ENCODE results near the gene KIF6. TPM values are rescaled to one million over a fixed set of nuclear protein-coding genes. Genes with fewer than 3 reads are reported as not detected.

The KIF6 gene
- total and polyA plus RNA-seq, 2 of the 8 experiments (the other 6 are each of a cell fraction or from before 2014, with no cell fraction given), result 0.53 to 0.65 TPM

DNA sequence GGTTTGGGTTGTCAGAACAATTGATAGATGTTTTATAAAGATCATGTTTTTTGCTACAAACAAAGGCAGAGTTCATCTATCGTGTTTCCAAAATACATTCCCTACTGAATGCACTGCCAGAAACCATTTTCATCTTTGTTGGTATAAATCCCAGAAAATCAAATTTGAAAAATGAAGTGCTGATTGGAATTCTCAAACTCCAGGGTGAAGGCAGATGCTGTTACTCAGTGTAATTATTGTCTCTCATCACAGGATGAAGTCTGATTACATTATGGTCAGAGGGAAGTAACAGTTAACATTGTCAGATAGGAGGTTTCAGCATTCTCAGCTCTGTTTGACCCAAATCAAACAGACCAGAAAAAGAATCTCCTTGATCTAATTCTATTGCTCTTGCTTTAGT lies 204.3 kb downstream of the KIF6 start:
- Histone ChIP-seq H2BK120ac (replicated peaks; ENCODE audit: low read depth, low read length) (no peak overlapping the region), H3K4me2 (ENCODE audit: insufficient read depth in 1 of 2, low read depth in 2 of 2, low read length in 2 of 2) (no peak overlapping the region), H3K36me3 (ENCODE audit: control insufficient read depth in 2 of 4, insufficient read depth in 4 of 4, low read length in 3 of 4) (no peaks in the 10 kb centered on the region), H3K18ac (ENCODE audit: extremely low read depth, low read length) (no peak overlapping the region), H2BK15ac (ENCODE audit: low read length) (no peak overlapping the region), H3K23ac (ENCODE audit: insufficient read length) (no peak overlapping the region), H4K20me1 (replicated peaks in 1 of 2; ENCODE audit: control insufficient read depth in 1 of 2, insufficient read depth in 2 of 2, low read length in 2 of 2) (no peaks in the 10 kb centered on the region), H3K9me3 (ENCODE audit: insufficient read depth in 2 of 2, low read depth in 1 of 2, low read length in 1 of 2) (no peaks in the 10 kb centered on the region), H4K8ac (ENCODE audit: extremely low read depth, insufficient read depth, low read length) (no peak overlapping the region), H3K79me1 (ENCODE audit: low read depth, low read length) (no peaks in the 10 kb centered on the region), H2BK12ac (ENCODE audit: low read depth, low read length) (no peak overlapping the region), H3K14ac (ENCODE audit: insufficient read length) (no peak overlapping the region), H3K4me3 (ENCODE audit: extremely low read depth in 1 of 4, insufficient read depth in 2 of 4, low read depth in 3 of 4, low read length in 4 of 4) (no peak overlapping the region), H3K27ac (ENCODE audit: low read depth, low read length) (no peak overlapping the region), H2BK5ac (ENCODE audit: low read depth, low read length) (no peak overlapping the region), H3K4ac (replicated peaks; ENCODE audit: insufficient read length, low read depth, low read length) (no peak overlapping the region), H3K27me3 (replicated peaks in 1 of 4; ENCODE audit: control insufficient read depth in 3 of 4, extremely low read depth in 1 of 4, insufficient read depth in 3 of 4, low read length in 3 of 4) (no peaks in the 10 kb centered on the region), H2AFZ (ENCODE audit: low read length) (no peak overlapping the region), H3K79me2 (ENCODE audit: control insufficient read depth in 1 of 2, insufficient read depth in 2 of 2, low read length in 2 of 2) (no peaks in the 10 kb centered on the region), H4K5ac (ENCODE audit: insufficient read length, low read depth, low read length) (no peak overlapping the region), H3K56ac (replicated peaks; ENCODE audit: insufficient read length, low read depth, low read length) (no peak overlapping the region), H2BK20ac (ENCODE audit: low read length) (no peak overlapping the region), H3K4me1 (replicated peaks in 1 of 4; ENCODE audit: control insufficient read depth in 3 of 4, insufficient read depth in 4 of 4, low read length in 3 of 4) (no peaks in the 10 kb centered on the region), H3K23me2 (ENCODE audit: low read depth, low read length) (no peaks in the 10 kb centered on the region), H3K9ac (replicated peaks in 1 of 4; ENCODE audit: extremely low read depth in 1 of 4, low read depth in 3 of 4, low read length in 3 of 4) (no peak overlapping the region), H4K91ac (replicated peaks; ENCODE audit: insufficient read length, low read length) (no peak overlapping the region), H2AK5ac (ENCODE audit: low read depth, low read length) (no peak overlapping the region)
- TF ChIP-seq CREB1 (IDR thresholded peaks at IDR 0.05) (no peak), PHF8 (conservative IDR thresholded peaks at IDR 0.05; ENCODE audit: low read depth, low read length) (no peak), SUZ12 (IDR thresholded peaks at IDR 0.05; ENCODE audit: low read length) (no peak), MAFK (IDR thresholded peaks at IDR 0.05; ENCODE audit: low read depth, low read length) (no peak), TAF7 (optimal IDR thresholded peaks at IDR 0.05; ENCODE audit: borderline replicate concordance, low read depth, low read length) (no peak), POLR2A (IDR thresholded peaks at IDR 0.05; ENCODE audit: control extremely low read depth in 1 of 2, low read depth in 2 of 2, low read length in 2 of 2) (no peak)
- FAIRE-seq (no peak), DNase-seq (ENCODE audit: low read depth in 1 of 2, low spot score in 2 of 2) (no peak)
- ChIA-PET POLR2A (ENCODE audit: partially characterized antibody) (no interaction called here), CTCF (ENCODE audit: partially characterized antibody) (interaction anchor here (1.1 kb wide), 1 partner anchor 346 kb away, joined by 3 read pairs; no protein-coding TSS in a partner anchor)
- 80% methylated on average over 1 of the region's 1 CpG; no CpG with 5 or more reads in 1 of the 2 experiments for WGBS, 2 experiments (ENCODE audit: extremely low coverage in 1 of 2, insufficient coverage in 1 of 2, insufficient read length in 1 of 2, insufficient replicate concordance in 2 of 2, low coverage in 1 of 2, low lambda C conversion rate in 2 of 2, missing lambda C conversion rate in 1 of 2)

Data from H1 (cell line).